HepG2 (cell line): ENCODE results near the gene HOXA9.

Experiments used
- AGO2 ChIP-seq: fragments of 200-400 bp; formaldehyde crosslinking; optimal IDR thresholded peaks from 2 replicates; pipeline ENCODE3; 2017; ENCODE audit warnings: mild to moderate bottlenecking, low read depth, low read length, moderate library complexity
- BCL6 ChIP-seq: IDR thresholded peaks from 2 replicates; pipeline ENCODE4 v1.6.1; 2016; ENCODE audit warnings: missing genetic modification reagents, missing compliant biosample characterization
- JUNB ChIP-seq: sonication (generic); formaldehyde crosslinking; IDR thresholded peaks from 2 replicates; pipeline ENCODE4 v1.8.0; 2022; ENCODE audit warnings: missing genetic modification reagents, mild to moderate bottlenecking, borderline replicate concordance
- NFYB ChIP-seq: sonication (generic); formaldehyde crosslinking; IDR thresholded peaks from 2 replicates; pipeline ENCODE4 v1.4.0; 2020; ENCODE audit warnings: missing genetic modification reagents
- PCBP2 ChIP-seq: fragments of 200-400 bp; formaldehyde crosslinking; optimal IDR thresholded peaks from 2 replicates; pipeline ENCODE3; 2018; ENCODE audit warnings: low read length, low read depth; ENCODE audit not compliant: poor library complexity, severe bottlenecking
- TEAD2 ChIP-seq: sonication (generic); formaldehyde crosslinking; IDR thresholded peaks from 2 replicates; pipeline ENCODE4 v1.9.0; 2021; ENCODE audit warnings: missing genetic modification reagents
- ZNF224 ChIP-seq: sonication (generic); formaldehyde crosslinking; IDR thresholded peaks from 2 replicates; pipeline ENCODE4 v1.5.0; 2020; ENCODE audit warnings: mild to moderate bottlenecking, missing genetic modification reagents
- ZNF430 ChIP-seq: sonication (generic); formaldehyde crosslinking; IDR thresholded peaks from 2 replicates; pipeline ENCODE4 v1.9.0; 2021; ENCODE audit warnings: mild to moderate bottlenecking, missing genetic modification reagents
- TF ChIP-seq, protein P1 (sequence below): sonication (generic); formaldehyde crosslinking; IDR thresholded peaks from 2 replicates; pipeline ENCODE4 v1.5.0; 2020; ENCODE audit warnings: mild to moderate bottlenecking, missing genetic modification reagents, moderate library complexity
- TF ChIP-seq, protein P2 (sequence below): fragments of 450-650 bp; IDR thresholded peaks from 2 replicates; pipeline ENCODE4 v1.6.1; 2016
- TF ChIP-seq, protein P3 (sequence below), 2 experiments: sonication (generic) in 1 of 2; formaldehyde crosslinking in 1 of 2; IDR thresholded peaks; 2 replicates each; pipeline versions ENCODE4 v1.6.1 to v1.9.0; 2014 to 2022; ENCODE audit warnings: antibody characterized with exemption in 1 of 2, borderline replicate concordance in 1 of 2, inconsistent platforms in 1 of 2, low read depth in 1 of 2, missing genetic modification reagents in 1 of 2
- TF ChIP-seq, protein P4 (sequence below): sonication (generic); formaldehyde crosslinking; IDR thresholded peaks from 2 replicates; pipeline ENCODE4 v1.4.0; 2020; ENCODE audit warnings: missing genetic modification reagents

DNA sequence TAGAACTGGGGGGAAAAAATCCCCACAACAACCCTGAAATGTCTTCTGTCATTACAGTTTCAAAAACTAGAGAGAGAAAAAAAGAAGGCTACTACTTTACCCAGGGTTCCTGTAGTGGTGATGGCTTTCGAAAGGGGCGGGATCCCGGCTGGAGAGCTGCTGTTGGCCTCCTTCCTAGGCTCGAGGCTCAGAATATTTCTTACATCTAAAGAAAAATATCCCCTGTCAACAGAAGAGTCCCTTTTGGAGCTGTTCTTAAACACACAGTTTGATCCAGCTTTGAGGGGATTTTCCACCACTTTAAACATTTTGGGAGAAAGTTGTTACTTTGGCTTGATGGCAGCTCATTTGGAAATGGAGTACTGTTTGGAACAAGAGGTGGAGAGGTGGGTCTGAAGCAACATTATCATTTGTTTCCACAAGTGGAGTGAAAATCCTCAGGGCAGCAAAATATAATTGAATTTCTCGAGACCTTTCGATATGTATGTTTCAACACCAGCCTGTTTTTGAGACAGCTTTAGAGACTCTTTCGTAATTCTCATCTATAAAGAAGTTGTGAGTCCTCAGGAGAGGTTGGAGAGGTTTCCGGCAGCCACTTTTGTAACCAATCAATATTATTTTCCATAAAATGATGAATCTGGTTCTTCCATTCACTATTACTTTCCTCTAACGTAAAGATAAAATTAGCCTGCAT, 29.5 kb upstream of the HOXA9 start:
- TF ChIP-seq ZNF224 (CRISPR knock-in tag) = no peak
- TF ChIP-seq, protein P1, sequence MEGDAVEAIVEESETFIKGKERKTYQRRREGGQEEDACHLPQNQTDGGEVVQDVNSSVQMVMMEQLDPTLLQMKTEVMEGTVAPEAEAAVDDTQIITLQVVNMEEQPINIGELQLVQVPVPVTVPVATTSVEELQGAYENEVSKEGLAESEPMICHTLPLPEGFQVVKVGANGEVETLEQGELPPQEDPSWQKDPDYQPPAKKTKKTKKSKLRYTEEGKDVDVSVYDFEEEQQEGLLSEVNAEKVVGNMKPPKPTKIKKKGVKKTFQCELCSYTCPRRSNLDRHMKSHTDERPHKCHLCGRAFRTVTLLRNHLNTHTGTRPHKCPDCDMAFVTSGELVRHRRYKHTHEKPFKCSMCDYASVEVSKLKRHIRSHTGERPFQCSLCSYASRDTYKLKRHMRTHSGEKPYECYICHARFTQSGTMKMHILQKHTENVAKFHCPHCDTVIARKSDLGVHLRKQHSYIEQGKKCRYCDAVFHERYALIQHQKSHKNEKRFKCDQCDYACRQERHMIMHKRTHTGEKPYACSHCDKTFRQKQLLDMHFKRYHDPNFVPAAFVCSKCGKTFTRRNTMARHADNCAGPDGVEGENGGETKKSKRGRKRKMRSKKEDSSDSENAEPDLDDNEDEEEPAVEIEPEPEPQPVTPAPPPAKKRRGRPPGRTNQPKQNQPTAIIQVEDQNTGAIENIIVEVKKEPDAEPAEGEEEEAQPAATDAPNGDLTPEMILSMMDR (CRISPR knock-in tag) = no peak
- TF ChIP-seq TEAD2 = no peak
- TF ChIP-seq, protein P2, sequence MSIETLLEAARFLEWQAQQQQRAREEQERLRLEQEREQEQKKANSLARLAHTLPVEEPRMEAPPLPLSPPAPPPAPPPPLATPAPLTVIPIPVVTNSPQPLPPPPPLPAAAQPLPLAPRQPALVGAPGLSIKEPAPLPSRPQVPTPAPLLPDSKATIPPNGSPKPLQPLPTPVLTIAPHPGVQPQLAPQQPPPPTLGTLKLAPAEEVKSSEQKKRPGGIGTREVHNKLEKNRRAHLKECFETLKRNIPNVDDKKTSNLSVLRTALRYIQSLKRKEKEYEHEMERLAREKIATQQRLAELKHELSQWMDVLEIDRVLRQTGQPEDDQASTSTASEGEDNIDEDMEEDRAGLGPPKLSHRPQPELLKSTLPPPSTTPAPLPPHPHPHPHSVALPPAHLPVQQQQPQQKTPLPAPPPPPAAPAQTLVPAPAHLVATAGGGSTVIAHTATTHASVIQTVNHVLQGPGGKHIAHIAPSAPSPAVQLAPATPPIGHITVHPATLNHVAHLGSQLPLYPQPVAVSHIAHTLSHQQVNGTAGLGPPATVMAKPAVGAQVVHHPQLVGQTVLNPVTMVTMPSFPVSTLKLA = no peak
- TF ChIP-seq, protein P3, sequence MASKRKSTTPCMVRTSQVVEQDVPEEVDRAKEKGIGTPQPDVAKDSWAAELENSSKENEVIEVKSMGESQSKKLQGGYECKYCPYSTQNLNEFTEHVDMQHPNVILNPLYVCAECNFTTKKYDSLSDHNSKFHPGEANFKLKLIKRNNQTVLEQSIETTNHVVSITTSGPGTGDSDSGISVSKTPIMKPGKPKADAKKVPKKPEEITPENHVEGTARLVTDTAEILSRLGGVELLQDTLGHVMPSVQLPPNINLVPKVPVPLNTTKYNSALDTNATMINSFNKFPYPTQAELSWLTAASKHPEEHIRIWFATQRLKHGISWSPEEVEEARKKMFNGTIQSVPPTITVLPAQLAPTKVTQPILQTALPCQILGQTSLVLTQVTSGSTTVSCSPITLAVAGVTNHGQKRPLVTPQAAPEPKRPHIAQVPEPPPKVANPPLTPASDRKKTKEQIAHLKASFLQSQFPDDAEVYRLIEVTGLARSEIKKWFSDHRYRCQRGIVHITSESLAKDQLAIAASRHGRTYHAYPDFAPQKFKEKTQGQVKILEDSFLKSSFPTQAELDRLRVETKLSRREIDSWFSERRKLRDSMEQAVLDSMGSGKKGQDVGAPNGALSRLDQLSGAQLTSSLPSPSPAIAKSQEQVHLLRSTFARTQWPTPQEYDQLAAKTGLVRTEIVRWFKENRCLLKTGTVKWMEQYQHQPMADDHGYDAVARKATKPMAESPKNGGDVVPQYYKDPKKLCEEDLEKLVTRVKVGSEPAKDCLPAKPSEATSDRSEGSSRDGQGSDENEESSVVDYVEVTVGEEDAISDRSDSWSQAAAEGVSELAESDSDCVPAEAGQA (IDR thresholded peaks at IDR 0.05; ENCODE audit: low read depth) = no peak
- TF ChIP-seq, protein P3 (CRISPR knock-in tag; IDR thresholded peaks at IDR 0.05; ENCODE audit: borderline replicate concordance) = no peak
- TF ChIP-seq, protein P4, sequence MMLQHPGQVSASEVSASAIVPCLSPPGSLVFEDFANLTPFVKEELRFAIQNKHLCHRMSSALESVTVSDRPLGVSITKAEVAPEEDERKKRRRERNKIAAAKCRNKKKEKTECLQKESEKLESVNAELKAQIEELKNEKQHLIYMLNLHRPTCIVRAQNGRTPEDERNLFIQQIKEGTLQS = no peak
- no peak for TF ChIP-seq NFYB (CRISPR knock-in tag)
- no peak for TF ChIP-seq JUNB (CRISPR knock-in tag)
- no peak for TF ChIP-seq PCBP2
- TF ChIP-seq BCL6 (CRISPR knock-in tag) = no peak
- no peak for TF ChIP-seq ZNF430 (CRISPR knock-in tag)
- no peak for TF ChIP-seq AGO2
